Mesenchymal stem cell (in vitro differentiated cells and primary cell): ENCODE results near the gene COL25A1. TPM values are rescaled to one million over a fixed set of nuclear protein-coding genes. Genes with fewer than 3 reads are reported as not detected.

Experiments
- DNase-seq: peaks from one replicate; pipeline ENCODE4 v3.0.0-alpha.2; 2013
- H2AFZ ChIP-seq: one replicate; pipeline ENCODE4 v1.6.1; 2013; ENCODE audit warnings: low read depth, mild to moderate bottlenecking, control low read depth, inconsistent platforms, low read length, moderate library complexity
- H2AK5ac ChIP-seq: 2 replicates; pipeline ENCODE4 v1.6.1; 2013; ENCODE audit warnings: low read length, moderate library complexity, mild to moderate bottlenecking, inconsistent platforms; ENCODE audit not compliant: severe bottlenecking
- H2BK120ac ChIP-seq: one replicate; pipeline ENCODE4 v1.6.1; 2013; ENCODE audit warnings: low read depth, mild to moderate bottlenecking, inconsistent platforms, low read length, moderate library complexity
- H2BK12ac ChIP-seq, 2 experiments: one replicate each; pipeline ENCODE4 v1.6.1; 2013; ENCODE audit warnings: inconsistent platforms in 2 of 2, low read length in 2 of 2, mild to moderate bottlenecking in 2 of 2, moderate library complexity in 2 of 2, control low read depth in 1 of 2
- H2BK15ac ChIP-seq: one replicate; pipeline ENCODE4 v1.6.1; 2013; ENCODE audit warnings: mild to moderate bottlenecking, low read depth, inconsistent platforms; ENCODE audit not compliant: poor library complexity, severe bottlenecking
- H2BK5ac ChIP-seq: 2 replicates; pipeline ENCODE4 v1.6.1; 2013; ENCODE audit warnings: low read depth, mild to moderate bottlenecking, low read length, control low read depth, inconsistent platforms; ENCODE audit not compliant: poor library complexity, severe bottlenecking
- H3K14ac ChIP-seq, 2 experiments: one replicate each; pipeline ENCODE4 v1.6.1; 2013; ENCODE audit warnings: inconsistent platforms in 2 of 2, low read length in 2 of 2, control low read depth in 1 of 2, mild to moderate bottlenecking in 1 of 2, moderate library complexity in 1 of 2
- H3K18ac ChIP-seq, 2 experiments: one replicate each; pipeline ENCODE4 v1.6.1; 2013; ENCODE audit warnings: inconsistent platforms in 2 of 2, low read length in 2 of 2, control low read depth in 1 of 2, low read depth in 1 of 2, mild to moderate bottlenecking in 1 of 2
- H3K23ac ChIP-seq, 2 experiments: one replicate each; pipeline ENCODE4 v1.6.1; 2013; ENCODE audit warnings: inconsistent platforms in 2 of 2, low read length in 2 of 2, mild to moderate bottlenecking in 2 of 2, moderate library complexity in 2 of 2, control low read depth in 1 of 2
- H3K27ac ChIP-seq: 2 replicates; pipeline ENCODE4 v1.5.1; 2013; ENCODE audit warnings: mild to moderate bottlenecking, moderate library complexity, low read length, control low read depth, inconsistent platforms; ENCODE audit not compliant: poor library complexity, severe bottlenecking
- H3K27me3 ChIP-seq, 2 experiments: 2 replicates each; pipeline versions ENCODE4 v1.6.1 to v1.7.0; 2013; ENCODE audit warnings: low read length in 2 of 2, mild to moderate bottlenecking in 2 of 2, moderate library complexity in 2 of 2, control low read depth in 1 of 2, inconsistent platforms in 1 of 2; ENCODE audit not compliant: control insufficient read depth in 1 of 2, insufficient read depth in 1 of 2
- H3K36me3 ChIP-seq, 2 experiments: 2 replicates each; pipeline versions ENCODE4 v1.6.1 to v1.7.0; 2013; ENCODE audit warnings: low read length in 2 of 2, control low read depth in 1 of 2, inconsistent platforms in 1 of 2, low read depth in 1 of 2, mild to moderate bottlenecking in 1 of 2; ENCODE audit not compliant: insufficient read depth in 2 of 2, control insufficient read depth in 1 of 2
- H3K4ac ChIP-seq, 2 experiments: one replicate each; pipeline ENCODE4 v1.6.1; 2013; ENCODE audit warnings: inconsistent platforms in 2 of 2, low read length in 2 of 2, mild to moderate bottlenecking in 2 of 2, moderate library complexity in 2 of 2, control low read depth in 1 of 2, low read depth in 1 of 2
- H3K4me1 ChIP-seq: 2 replicates; pipeline ENCODE4 v1.6.1; 2013; ENCODE audit warnings: low read depth, low read length, control low read depth; ENCODE audit not compliant: control insufficient read depth, insufficient read depth
- H3K4me2 ChIP-seq: 2 replicates; pipeline ENCODE4 v1.6.1; 2013; ENCODE audit warnings: low read length, mild to moderate bottlenecking, inconsistent platforms; ENCODE audit not compliant: poor library complexity, severe bottlenecking
- H3K4me3 ChIP-seq, 2 experiments: 2 replicates each; pipeline versions ENCODE4 v1.5.1 to v1.7.0; 2013; ENCODE audit warnings: low read length in 2 of 2, mild to moderate bottlenecking in 2 of 2, control low read depth in 1 of 2, low read depth in 1 of 2; ENCODE audit not compliant: insufficient read depth in 1 of 2
- H3K79me1 ChIP-seq: replicated peaks from 2 replicates; pipeline ENCODE4 v1.6.1; 2013; ENCODE audit warnings: mild to moderate bottlenecking, control low read depth, low read length, inconsistent platforms; ENCODE audit not compliant: poor library complexity, severe bottlenecking
- H3K9ac ChIP-seq: 2 replicates; pipeline ENCODE4 v1.7.0; 2013; ENCODE audit warnings: mild to moderate bottlenecking, low read length, moderate library complexity
- H3K9me3 ChIP-seq: 2 replicates; pipeline ENCODE4 v1.7.0; 2013; ENCODE audit warnings: mild to moderate bottlenecking, low read length; ENCODE audit not compliant: control insufficient read depth
- H4K8ac ChIP-seq: one replicate; pipeline ENCODE4 v1.6.1; 2013; ENCODE audit warnings: inconsistent platforms, mild to moderate bottlenecking, low read length, moderate library complexity
- H4K91ac ChIP-seq: one replicate; pipeline ENCODE4 v1.6.1; 2013; ENCODE audit warnings: mild to moderate bottlenecking, low read length, inconsistent platforms
- WGBS: methylation state at CpG from one replicate; pipeline ENCODE4 v1.1.7; 2013; ENCODE audit warnings: mixed read lengths; 5-methylcytosine and 5-hydroxymethylcytosine counted together
- polyA plus RNA-seq, 2 experiments: library from polyadenylated mRNA; stranded (reverse); fragments of 200-250 nt; gene quantifications; one replicate each; pipeline ENCODE4 v1.2.3, GENCODE V29; 2013

The COL25A1 gene
- polyA plus RNA-seq (2013, experiment 1 of 2), result 3.5 TPM
- 3.5 TPM for polyA plus RNA-seq (2013, experiment 2 of 2)

DNA sequence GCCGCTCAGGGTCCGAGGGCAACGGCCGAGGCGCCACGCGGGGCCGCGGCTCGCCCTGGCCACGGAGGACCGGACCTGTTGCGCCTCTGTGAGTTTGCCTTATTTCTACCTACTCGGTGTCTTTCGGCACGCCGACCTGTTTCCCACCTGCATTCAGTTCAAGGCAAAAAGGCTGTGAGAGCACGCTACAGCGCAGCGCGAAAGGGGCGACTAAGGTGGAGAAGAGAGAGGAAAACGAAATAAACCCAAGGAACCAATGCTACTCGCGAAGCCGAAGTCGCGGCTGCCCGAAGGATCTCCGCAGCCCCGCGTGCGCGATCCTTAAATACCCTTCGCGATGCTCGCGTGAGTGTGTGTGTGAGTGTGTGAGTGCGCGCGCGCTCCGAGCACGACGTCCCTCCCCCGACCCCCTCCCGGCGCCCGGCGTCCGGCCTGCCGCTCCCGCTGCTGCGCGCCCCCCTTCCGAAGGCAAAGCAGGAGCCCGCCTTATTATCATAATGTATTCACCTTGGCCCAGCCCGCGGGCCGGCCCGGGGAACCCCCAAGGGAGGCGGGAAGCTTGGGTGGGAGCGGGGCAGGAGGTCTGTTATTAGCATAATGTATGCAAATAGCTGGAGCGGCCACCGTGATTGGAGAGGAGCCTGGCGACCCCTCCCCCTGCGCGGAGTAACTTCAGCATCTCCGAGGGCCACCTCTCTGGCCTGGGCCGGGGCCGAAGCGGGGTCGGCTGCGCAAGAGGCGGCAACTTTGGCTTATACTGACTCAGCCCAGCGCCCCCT lies at the start of gene COL25A1:
TSS of gene COL25A1 (minus strand) at position 298 of the 779 bp plus-strand sequence.
- peak within 1 kb of the TSS; percentile 56 to 80 for H3K4me3 ChIP-seq
- no peaks in the 10 kb centered on the region for H3K36me3 ChIP-seq
- H3K27me3 ChIP-seq, result peaks cover 15 to 47% of the 10 kb centered on the region in 2 experiments
- H3K27ac ChIP-seq, result peak within 1 kb of the TSS; percentile 8
- peak within 1 kb of the TSS; percentile 90 for H3K4me2 ChIP-seq
- H4K91ac ChIP-seq, result peak within 1 kb of the TSS; percentile 62
- no peak within 1 kb of the TSS for H3K23ac ChIP-seq
- H3K79me1 ChIP-seq, result no peaks in the 10 kb centered on the region
- peaks cover 12% of the 10 kb centered on the region for H3K4me1 ChIP-seq
- WGBS, result under 1% methylated on average over 56 of the region's 76 CpGs
- H2BK120ac ChIP-seq, result peak within 1 kb of the TSS; percentile 15
- H2BK12ac ChIP-seq, result peak within 1 kb of the TSS; percentile 79 to 83
- peak; percentile 88 for DNase-seq
- H2AFZ ChIP-seq, result peak within 1 kb of the TSS; percentile 86
- H4K8ac ChIP-seq, result peak within 1 kb of the TSS; percentile 69
- H3K9me3 ChIP-seq, result no peaks in the 10 kb centered on the region
- H2BK15ac ChIP-seq, result peak within 1 kb of the TSS; percentile 44
- peak within 1 kb of the TSS; percentile 59 for H3K9ac ChIP-seq
- H2AK5ac ChIP-seq, result no peak within 1 kb of the TSS
- H3K18ac ChIP-seq, result peak within 1 kb of the TSS; percentile 61 to 83
- peak within 1 kb of the TSS; percentile 22 to 73 for H3K4ac ChIP-seq
- peak within 1 kb of the TSS in 1 of 2 experiments; percentile 50 for H3K14ac ChIP-seq
- H2BK5ac ChIP-seq, result no peak within 1 kb of the TSS

DNA sequence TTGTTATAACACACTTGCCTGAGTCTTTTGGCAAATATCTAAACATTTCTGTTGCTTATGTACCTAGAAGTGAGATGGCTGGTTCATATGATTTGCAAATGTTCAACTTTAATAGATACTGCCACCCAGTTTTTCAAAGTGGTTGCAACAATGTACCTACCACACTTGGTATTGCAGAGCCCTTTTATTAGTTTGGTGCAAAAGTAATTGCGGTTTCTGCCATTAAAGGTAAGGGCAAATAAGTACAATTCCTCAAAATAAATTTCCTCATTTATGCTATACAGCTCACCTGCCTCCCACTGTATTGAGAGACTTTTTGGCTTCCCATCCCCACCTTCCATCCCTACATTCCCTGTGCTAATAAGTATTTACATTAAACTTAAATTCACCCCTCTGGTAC lies 47.7 kb upstream of the COL25A1 start:
- no peak overlapping the region for H2BK120ac ChIP-seq
- H3K4me1 ChIP-seq, result no peaks in the 10 kb centered on the region
- H3K9ac ChIP-seq, result no peak overlapping the region
- no peak overlapping the region for H3K4ac ChIP-seq
- H4K8ac ChIP-seq, result no peak overlapping the region
- no peak overlapping the region for H2AFZ ChIP-seq
- H3K9me3 ChIP-seq, result no peaks in the 10 kb centered on the region
- no peak overlapping the region for H3K27ac ChIP-seq
- H4K91ac ChIP-seq, result no peak overlapping the region
- H3K4me3 ChIP-seq, result no peak overlapping the region
- no peaks in the 10 kb centered on the region for H3K79me1 ChIP-seq
- H2AK5ac ChIP-seq, result no peak overlapping the region
- no peaks in the 10 kb centered on the region for H3K27me3 ChIP-seq
- no peak overlapping the region for H2BK5ac ChIP-seq
- H3K4me2 ChIP-seq, result no peak overlapping the region
- WGBS, result 100% methylated on average over 1 of the region's 1 CpG
- H3K18ac ChIP-seq, result no peak overlapping the region
- H3K23ac ChIP-seq, result no peak overlapping the region
- DNase-seq, result no peak
- no peak overlapping the region for H2BK12ac ChIP-seq
- H3K36me3 ChIP-seq, result no peaks in the 10 kb centered on the region
- H2BK15ac ChIP-seq, result no peak overlapping the region
- H3K14ac ChIP-seq, result no peak overlapping the region

DNA sequence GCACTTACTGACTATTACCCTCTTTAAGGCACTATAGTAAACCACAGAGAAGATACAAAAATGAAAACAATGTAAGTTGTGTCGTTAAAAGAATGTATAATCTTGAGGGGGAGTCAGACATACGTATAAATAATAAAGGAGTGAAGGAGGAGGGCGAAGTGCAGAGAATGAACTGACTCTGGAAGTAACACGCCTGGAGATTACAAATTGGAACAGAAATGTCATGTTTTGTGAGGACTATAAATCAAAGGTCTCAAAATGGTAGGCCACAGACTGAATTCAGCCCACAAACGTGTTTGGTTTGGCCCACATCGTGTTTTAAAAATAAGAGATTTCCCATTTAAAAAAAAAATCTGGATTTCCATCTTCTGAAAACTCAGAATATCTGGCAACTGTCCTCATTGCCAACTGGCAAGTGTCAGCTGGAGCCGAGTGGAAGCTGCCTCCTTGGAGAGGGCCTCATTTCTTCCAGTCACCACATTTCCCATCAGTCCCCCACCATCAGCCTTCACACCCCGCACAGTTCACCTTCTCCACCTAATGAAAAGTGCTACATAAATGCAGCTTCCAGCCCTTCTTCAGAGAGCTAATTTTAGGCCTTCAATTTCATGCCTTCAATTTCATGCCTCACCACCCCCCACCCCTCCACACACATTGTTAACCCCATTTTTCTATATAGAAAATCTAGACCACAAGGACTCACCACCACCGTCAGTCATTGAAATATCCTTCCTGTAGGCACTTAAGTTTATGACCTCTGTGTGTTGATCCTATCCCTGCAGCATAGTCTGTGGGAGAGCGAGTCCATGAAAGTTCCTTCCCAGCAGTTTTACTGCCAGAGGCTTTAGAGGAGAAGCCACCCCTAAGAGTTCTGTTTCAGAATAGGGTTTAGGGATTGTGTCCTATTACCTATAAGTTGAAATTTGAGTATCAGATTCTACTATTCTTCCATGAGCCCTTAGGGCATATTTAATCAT lies 32.0 kb upstream of the COL25A1 start:
- Histone ChIP-seq H3K4me1 (peaks cover 1% of the 10 kb centered on the region), H3K4me2 (no peak overlapping the region), H2BK12ac (no peak overlapping the region), H2BK5ac (no peak overlapping the region), H3K79me1 (no peaks in the 10 kb centered on the region), H3K14ac (no peak overlapping the region), H3K4ac (no peak overlapping the region), H3K27me3 (no peaks in the 10 kb centered on the region), H3K9ac (no peak overlapping the region), H2BK15ac (no peak overlapping the region), H3K4me3 (no peak overlapping the region), H3K27ac (no peak overlapping the region), H3K23ac (no peak overlapping the region), H3K9me3 (no peaks in the 10 kb centered on the region), H2AK5ac (no peak overlapping the region), H3K36me3 (no peaks in the 10 kb centered on the region), H4K8ac (no peak overlapping the region), H2AFZ (no peak overlapping the region), H3K18ac (no peak overlapping the region), H2BK120ac (no peak overlapping the region), H4K91ac (peak overlapping the region; percentile 39)
- 62% methylated on average over 10 of the region's 10 CpGs for WGBS
- peak; percentile 55 for DNase-seq
